HepG2 (cell line): Measurements from ENCODE around the gene SPX. TPM values are rescaled to one million over a fixed set of nuclear protein-coding genes. Genes with fewer than 3 reads are reported as not detected.

Experiments used
- HOXA5 ChIP-seq: sonication (generic); formaldehyde crosslinking; IDR thresholded peaks from 2 replicates; pipeline ENCODE4 v1.4.0; 2020; ENCODE audit warnings: missing genetic modification reagents
- IKZF5 ChIP-seq: IDR thresholded peaks from 2 replicates; pipeline ENCODE4 v1.6.1; 2018; ENCODE audit warnings: missing genetic modification reagents, mild to moderate bottlenecking, missing compliant biosample characterization
- KDM2A ChIP-seq: sonication (generic); formaldehyde crosslinking; IDR thresholded peaks from 2 replicates; pipeline ENCODE4 v1.4.0; 2020; ENCODE audit warnings: low read depth, missing genetic modification reagents, borderline replicate concordance
- NFAT5 ChIP-seq: sonication (generic); formaldehyde crosslinking; IDR thresholded peaks from 2 replicates; pipeline ENCODE4 v1.4.0; 2020; ENCODE audit warnings: missing genetic modification reagents
- TIGD3 ChIP-seq: sonication (generic); formaldehyde crosslinking; IDR thresholded peaks from 2 replicates; pipeline ENCODE4 v1.5.1; 2020; ENCODE audit warnings: mild to moderate bottlenecking, missing genetic modification reagents, borderline replicate concordance
- ZFP41 ChIP-seq: sonication (generic); formaldehyde crosslinking; IDR thresholded peaks from 2 replicates; pipeline ENCODE4 v1.4.0; 2020; ENCODE audit warnings: mild to moderate bottlenecking, missing genetic modification reagents, borderline replicate concordance
- ZNF577 ChIP-seq: sonication (generic); formaldehyde crosslinking; IDR thresholded peaks from 2 replicates; pipeline ENCODE4 v1.4.0; 2020; ENCODE audit warnings: mild to moderate bottlenecking, low read depth, missing genetic modification reagents, borderline replicate concordance
- ZSCAN25 ChIP-seq: sonication (generic); formaldehyde crosslinking; IDR thresholded peaks from 2 replicates; pipeline ENCODE4 v1.8.0; 2022; ENCODE audit warnings: mild to moderate bottlenecking, missing genetic modification reagents
- polyA plus RNA-seq, 8 experiments: library from polyadenylated mRNA; depleted of rRNA in 3 of 8; stranded (reverse) in 7 of 8; unstranded in 1 of 8; fragments of >200 nt; fragmentation: Illumina TruSeq in 4 of 8; extraction: Trizol in 4 of 8; gene quantifications; 2 replicates each; pipeline versions ENCODE4 v1.2.1 to v1.2.3, GENCODE V29; 2011 to 2016; ENCODE audit warnings: low read depth in 4 of 8, missing spikeins in 1 of 8, mixed read lengths in 1 of 8; ENCODE audit not compliant: insufficient read depth in 1 of 8
- total RNA-seq, 5 experiments: library from RNA; depleted of rRNA; stranded (reverse); fragments of >200 nt; fragmentation: Illumina TruSeq; extraction: Trizol; gene quantifications; 2 replicates each; pipeline ENCODE4 v1.2.3, GENCODE V29; 2016; ENCODE audit warnings: low read depth in 1 of 5

SPX gene
- total and polyA plus RNA-seq, 2 of the 13 experiments (the other 11 are each of a cell fraction or from before 2014, with no cell fraction given): 0.07 to 0.16 TPM

GRCh38 chr12:21527451-21528180, 1.5 kb downstream of the SPX start (continued):
- TF ChIP-seq KDM2A (CRISPR knock-in tag): peak; percentile 67; the same call in 1 of the 2 replicates
- TF ChIP-seq ZSCAN25 (CRISPR knock-in tag): no peak
- TF ChIP-seq TIGD3: no peak
- TF ChIP-seq ZFP41 (CRISPR knock-in tag): no peak
- TF ChIP-seq NFAT5: no peak
- TF ChIP-seq ZNF577 (CRISPR knock-in tag): no peak
- TF ChIP-seq HOXA5 (CRISPR knock-in tag): no peak; the same call in 1 of the 2 replicates
- TF ChIP-seq IKZF5 (CRISPR knock-in tag): no peak
